Psoas muscle (tissue), 8 donors: ENCODE measurements around the gene SMYD3. TPM values are rescaled to one million over a fixed set of nuclear protein-coding genes. Genes with fewer than 3 reads are reported as not detected.

Experiments
- ATAC-seq, 4 donors: fragments of 200-7000 bp; cut with Tn5 transposase; one replicate each; pipeline ENCODE4 v1.9.1; 2020; ENCODE audit warnings: moderate library complexity in 3 of 4, mild to moderate bottlenecking in 2 of 4
- DNase-seq, 2 donors: peaks; one replicate each; pipeline ENCODE4 v3.0.0-alpha.2; 2020
- H3K27ac ChIP-seq: fragments of 200-600 bp; one replicate; pipeline ENCODE4 v1.8.0; 2022
- H3K27me3 ChIP-seq, 3 donors: fragments of 200-600 bp in 1 of 3; one replicate each; pipeline versions ENCODE4 v1.6.1 to v1.8.0; 2013 to 2022; ENCODE audit warnings: low read length in 2 of 3, mild to moderate bottlenecking in 2 of 3, moderate library complexity in 1 of 3; ENCODE audit not compliant: insufficient read depth in 3 of 3
- H3K36me3 ChIP-seq, 2 donors: fragments of 200-600 bp in 1 of 2; one replicate each; pipeline versions ENCODE4 v1.6.1 to v1.8.0; 2013 to 2022; ENCODE audit warnings: low read depth in 1 of 2, mild to moderate bottlenecking in 1 of 2, moderate library complexity in 1 of 2; ENCODE audit not compliant: insufficient read depth in 1 of 2
- H3K4me1 ChIP-seq: fragments of 200-600 bp; one replicate; pipeline ENCODE4 v1.8.0; 2022
- H3K4me3 ChIP-seq: fragments of 200-600 bp; one replicate; pipeline ENCODE4 v1.8.0; 2022; ENCODE audit warnings: mild to moderate bottlenecking
- H3K9me3 ChIP-seq: fragments of 200-600 bp; one replicate; pipeline ENCODE4 v1.8.0; 2022
- CTCF ChIP-seq: fragments of 200-600 bp; IDR thresholded peaks from one replicate; pipeline ENCODE4 v1.8.0; 2022; ENCODE audit warnings: antibody characterized with exemption
- WGBS, 3 donors: extraction: QIAGEN DNeasy Blood & Tissue Kit; methylation state at CpG; one replicate each; pipeline versions ENCODE4 v1.1.6 to v1.1.7; 2013; 5-methylcytosine and 5-hydroxymethylcytosine counted together
- intact Hi-C, 2 donors: fragments of 100-400 bp; cut with DNase I; formaldehyde crosslinking; loops; one replicate each; pipeline versions ENCODE4 v1.11.0 to v1.14.2; 2022
- polyA plus RNA-seq, 3 donors: library from polyadenylated mRNA; stranded (reverse); fragments of 200-250 nt; gene quantifications; one replicate each; pipeline ENCODE4 v1.2.3, GENCODE V29; 2013
- total RNA-seq, 4 donors: library from RNA; stranded (reverse); fragmentation: NEBNext Ultra II Directional in 2 of 4; extraction: Animal tissue kit (Norgen Biotek cat#: 25700) in 2 of 4; gene quantifications; one replicate each; pipeline versions ENCODE4 v1.2.1 to v1.2.4, GENCODE V29; 2021 to 2023
- donor health status: healthy with polysubstance abuse.
- donor health status: DM: no; HTN: no; CAD: no; lungs with moderate emphysema.
- donor health status: Bipolar disorder and iron deficiency.
- donor health status: healthy.
- donor health status: DM: yes; HTN: yes; CAD: no.
- donor health status: DM: no; HTN: no; CAD: no.
- donor health status: DM: no; HTN: no; CAD: no.
- donor health status: DM: yes; HTN: yes; CAD: no.

SMYD3 gene
- total and polyA plus RNA-seq, 7 donors, result 2.9 to 6.4 (median 4.9) TPM

GRCh38 chr1:245894843-245895242 is 612.2 kb downstream of the SMYD3 start:
- Histone ChIP-seq H3K4me1 (peaks cover 10% of the 10 kb centered on the region), H3K36me3 (no peaks in the 10 kb centered on the region), H3K27ac (no peak overlapping the region), H3K27me3 (no peaks in the 10 kb centered on the region), H3K9me3 (peaks cover 6% of the 10 kb centered on the region), H3K4me3 (no peak overlapping the region)
- DNase-seq (no peak), ATAC-seq (no peak)
- intact Hi-C loops, result no loop called here
- no peak for TF ChIP-seq CTCF
- WGBS, 3 donors, result 51 to 66% (median 57%) methylated on average over 7 of the region's 7 CpGs

GRCh38 chr1:245893025-245893424 is 614.1 kb downstream of the SMYD3 start:
- H3K9me3 ChIP-seq, result peaks cover 12% of the 10 kb centered on the region
- H3K4me1 ChIP-seq, result peaks cover 10% of the 10 kb centered on the region
- H3K27me3 ChIP-seq, result no peaks in the 10 kb centered on the region
- DNase-seq (no peak), ATAC-seq (no peak)
- WGBS, 3 donors, result 85 to 95% (median 93%) methylated on average over 1 of the region's 1 CpG
- no peak overlapping the region for H3K4me3 ChIP-seq
- no peak for TF ChIP-seq CTCF
- intact Hi-C loops, result no loop called here
- no peaks in the 10 kb centered on the region for H3K36me3 ChIP-seq
- no peak overlapping the region for H3K27ac ChIP-seq

- DNase-seq (no peak), ATAC-seq (no peak)
- intact Hi-C loops, result no loop called here
- H3K9me3 ChIP-seq, result peaks cover 12% of the 10 kb centered on the region
- no peaks in the 10 kb centered on the region for H3K27me3 ChIP-seq
- no peak for TF ChIP-seq CTCF
- H3K4me3 ChIP-seq, result no peak overlapping the region
- no peaks in the 10 kb centered on the region for H3K4me1 ChIP-seq
- no peak overlapping the region for H3K27ac ChIP-seq
- 56 to 68% (median 64%) methylated on average over 2 of the region's 2 CpGs for whole genome bisulfite sequencing, 3 donors
- H3K36me3 ChIP-seq, result no peaks in the 10 kb centered on the region
Measured at GRCh38 chr1:245888809-245889208, 618.3 kb downstream of the SMYD3 start.

- Histone ChIP-seq H3K9me3 (peaks cover 12% of the 10 kb centered on the region), H3K4me3 (no peak overlapping the region), H3K36me3 (no peaks in the 10 kb centered on the region), H3K4me1 (no peaks in the 10 kb centered on the region), H3K27ac (no peak overlapping the region), H3K27me3 (no peaks in the 10 kb centered on the region)
- 95 to 100% (median 95%) methylated on average over 1 of the region's 1 CpG for WGBS, 3 donors
- ATAC-seq, result no peak
- intact Hi-C loops, result no loop called here
- no peak for DNase-seq
- no peak for TF ChIP-seq CTCF
Measured at GRCh38 chr1:245887829-245888228, 619.2 kb downstream of the SMYD3 start.

GRCh38 chr1:245881767-245882391 is 625.2 kb downstream of the SMYD3 start:
- 52 to 73% (median 55%) methylated on average over 10 of the region's 10 CpGs for WGBS, 3 donors
- TF ChIP-seq CTCF, result no peak
- intact Hi-C loops, result no loop called here
- Histone ChIP-seq H3K27me3 (no peaks in the 10 kb centered on the region), H3K4me1 (no peaks in the 10 kb centered on the region), H3K9me3 (no peaks in the 10 kb centered on the region), H3K4me3 (no peak overlapping the region), H3K36me3 (no peaks in the 10 kb centered on the region), H3K27ac (no peak overlapping the region)
- DNase-seq, result no peak
- no peak for ATAC-seq
